ENCODE results near the gene NRSN2.
"Not testable (repeated sequence)": the region's sequence is repeated elsewhere in the genome, so short reads cannot be mapped to it uniquely, and the experiment has no call there.

The NRSN2 gene

DNA sequence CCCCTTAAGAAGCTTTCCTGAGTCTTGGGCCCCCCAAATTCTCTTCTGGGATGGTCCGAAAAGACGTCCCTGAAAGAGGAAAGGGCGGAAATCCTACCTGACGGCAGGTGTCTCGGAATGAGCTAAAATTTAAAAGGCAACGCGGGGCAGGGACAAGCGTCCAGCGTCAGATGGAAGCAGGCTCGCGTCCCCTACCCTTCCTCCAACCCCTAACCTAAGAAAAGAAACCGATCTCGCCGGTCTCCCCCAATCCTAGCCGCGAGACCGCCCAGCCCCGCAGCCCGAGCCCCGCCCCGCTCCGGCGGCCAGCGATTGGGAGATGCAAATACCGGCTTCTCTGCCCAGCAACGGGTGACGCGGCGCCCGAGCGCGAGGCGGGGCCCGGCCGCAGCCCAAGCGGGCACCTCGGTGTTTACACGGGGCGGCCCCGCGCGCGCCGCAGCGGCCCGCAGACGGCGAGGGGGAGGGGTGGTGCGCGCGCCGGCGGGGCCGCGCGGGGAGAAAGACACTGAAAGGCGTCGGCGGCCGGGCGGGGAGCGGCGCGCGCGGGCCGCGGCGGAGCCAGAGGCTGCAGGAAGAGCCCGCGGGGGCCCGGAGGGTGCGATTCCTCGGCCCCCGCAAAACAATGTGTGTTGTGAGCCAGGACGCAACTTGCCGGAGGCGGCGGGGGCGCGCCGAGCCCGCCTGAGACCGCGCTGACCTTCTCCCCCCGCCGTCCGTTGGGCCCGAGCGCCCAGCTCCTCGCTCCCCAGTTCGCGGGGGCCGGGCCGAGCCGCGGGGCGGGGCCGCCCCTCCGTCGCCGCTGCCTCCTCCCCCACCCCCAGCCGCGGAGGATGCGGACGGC is 21.6 kb upstream of the NRSN2 start, which contains the start of gene SOX12:
Gene SOX12, plus strand, starts transcription at position 508 of the 844 bp plus-strand sequence. CDS start 373 bp downstream, outside the sequence.
- DNase-seq (ENCODE audit: low spot score): peak; percentile 96

DNA sequence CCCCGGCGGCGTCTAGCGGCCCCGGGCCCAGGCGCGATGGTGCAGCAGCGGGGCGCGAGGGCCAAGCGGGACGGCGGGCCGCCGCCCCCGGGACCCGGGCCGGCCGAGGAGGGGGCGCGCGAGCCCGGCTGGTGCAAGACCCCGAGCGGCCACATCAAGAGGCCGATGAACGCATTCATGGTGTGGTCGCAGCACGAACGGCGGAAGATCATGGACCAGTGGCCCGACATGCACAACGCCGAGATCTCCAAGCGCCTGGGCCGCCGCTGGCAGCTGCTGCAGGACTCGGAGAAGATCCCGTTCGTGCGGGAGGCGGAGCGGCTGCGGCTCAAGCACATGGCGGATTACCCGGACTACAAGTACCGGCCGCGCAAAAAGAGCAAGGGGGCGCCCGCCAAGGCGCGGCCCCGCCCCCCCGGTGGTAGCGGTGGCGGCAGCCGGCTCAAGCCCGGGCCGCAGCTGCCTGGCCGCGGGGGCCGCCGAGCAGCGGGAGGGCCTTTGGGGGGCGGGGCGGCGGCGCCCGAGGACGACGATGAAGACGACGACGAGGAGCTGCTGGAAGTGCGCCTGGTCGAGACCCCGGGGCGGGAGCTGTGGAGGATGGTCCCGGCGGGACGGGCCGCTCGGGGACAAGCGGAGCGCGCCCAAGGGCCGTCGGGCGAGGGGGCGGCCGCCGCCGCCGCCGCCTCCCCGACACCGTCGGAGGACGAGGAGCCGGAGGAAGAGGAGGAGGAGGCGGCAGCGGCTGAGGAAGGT is 20.8 kb upstream of the NRSN2 start:
- peak; percentile 23 for DNase-seq (ENCODE audit: low spot score)

DNA sequence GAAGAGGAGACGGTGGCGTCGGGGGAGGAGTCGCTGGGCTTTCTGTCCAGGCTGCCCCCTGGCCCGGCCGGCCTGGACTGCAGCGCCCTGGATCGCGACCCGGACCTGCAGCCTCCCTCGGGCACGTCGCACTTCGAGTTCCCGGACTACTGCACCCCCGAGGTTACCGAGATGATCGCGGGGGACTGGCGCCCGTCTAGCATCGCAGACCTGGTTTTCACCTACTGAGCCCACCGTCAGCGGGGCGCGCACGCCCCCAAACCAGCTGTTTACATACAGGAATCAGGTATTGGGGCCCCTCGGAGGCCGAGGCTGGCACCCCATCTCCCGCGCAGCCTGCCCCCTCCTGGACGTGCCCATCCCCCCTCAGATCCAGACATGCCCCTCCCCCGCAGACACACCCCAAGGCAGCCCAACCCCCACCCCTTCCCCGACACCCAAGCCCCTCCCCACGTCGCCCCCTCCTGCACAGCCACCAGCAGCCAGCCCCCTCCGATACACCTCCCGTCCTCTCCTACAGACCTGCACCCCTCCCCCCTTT is 20.2 kb upstream of the NRSN2 start:
- no peak for DNase-seq (ENCODE audit: low spot score)

DNA sequence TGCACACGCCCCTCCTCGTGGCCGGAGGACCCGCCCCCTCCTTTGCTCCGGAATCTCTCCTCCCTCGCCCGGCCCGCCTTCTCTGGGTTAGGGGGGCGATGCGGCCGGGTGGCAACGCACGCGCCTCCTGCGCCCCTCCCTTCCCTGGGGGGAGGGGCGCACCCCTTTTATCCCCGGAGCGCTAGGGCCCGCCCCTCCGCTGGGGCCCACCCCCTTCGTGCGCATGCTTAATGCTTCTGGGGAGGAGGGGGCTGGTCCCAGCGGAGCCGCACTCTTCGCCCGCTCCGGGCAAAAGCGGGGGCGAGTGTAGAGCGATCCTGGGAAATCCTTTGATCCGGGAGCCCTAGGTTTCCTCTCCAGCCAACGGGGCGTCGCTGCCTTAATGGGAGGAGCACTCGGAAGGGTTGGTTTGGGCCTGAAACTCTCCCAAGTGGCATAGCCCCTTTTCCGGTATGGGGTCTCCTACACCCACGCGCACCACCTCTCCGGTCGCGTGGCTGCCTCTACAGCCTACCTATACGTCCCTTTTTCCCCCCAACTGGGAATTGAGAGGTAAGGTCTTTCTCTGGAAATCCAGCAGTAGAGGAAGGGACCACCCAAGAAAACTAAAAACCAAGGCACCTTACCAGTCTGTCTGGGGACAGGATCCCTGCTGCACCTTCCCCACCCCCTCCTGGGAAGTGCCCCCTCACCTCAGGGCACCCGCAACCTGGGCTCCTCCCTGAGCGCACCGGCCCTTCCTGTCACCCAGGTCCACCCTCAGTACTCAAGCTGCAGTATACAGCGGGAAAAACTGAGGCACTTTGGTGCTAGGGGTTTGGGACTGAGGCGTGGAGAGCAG is 19.5 kb upstream of the NRSN2 start:
- DNase-seq (ENCODE audit: low spot score): no peak

- no peak for DNase-seq (ENCODE audit: low spot score)
Measured at GRCh38 chr20:328027-328974, 18.6 kb upstream of the NRSN2 start.

DNA sequence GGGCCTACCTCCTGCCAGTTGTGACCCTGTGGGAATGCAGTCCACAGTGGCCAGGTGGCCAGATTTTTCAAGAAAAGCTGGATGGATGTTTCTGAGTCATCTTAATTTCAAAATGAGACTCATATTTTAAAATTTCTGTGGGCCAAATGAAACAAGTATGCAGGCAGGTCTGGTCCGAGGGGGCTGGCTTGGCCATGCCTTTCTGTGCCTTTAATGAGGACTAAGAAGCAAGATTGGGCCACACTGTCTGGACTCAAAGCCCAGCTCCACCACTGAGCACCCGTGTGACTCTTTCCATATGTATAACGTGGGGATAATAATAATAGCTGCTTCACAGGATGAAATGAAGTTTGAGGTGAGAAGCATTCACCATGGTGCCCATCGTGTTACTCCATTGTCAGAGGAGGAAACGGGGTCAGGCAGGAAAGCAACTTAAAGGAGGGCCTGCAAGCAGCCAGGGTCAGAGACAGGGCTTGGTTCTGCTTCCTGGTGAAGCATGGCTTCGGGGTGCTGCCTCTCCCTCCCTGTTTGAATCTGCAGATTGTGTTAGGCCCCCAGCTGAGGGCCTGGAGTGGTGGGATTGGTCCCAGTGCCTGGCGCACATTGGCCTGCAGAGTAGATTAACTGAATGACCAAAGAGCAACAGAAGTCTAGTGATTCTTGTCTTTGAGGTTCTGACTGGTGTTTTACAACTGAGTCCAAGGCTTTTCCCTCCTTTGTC is 17.8 kb upstream of the NRSN2 start:
- no peak for DNase-seq (ENCODE audit: low spot score)

DNA sequence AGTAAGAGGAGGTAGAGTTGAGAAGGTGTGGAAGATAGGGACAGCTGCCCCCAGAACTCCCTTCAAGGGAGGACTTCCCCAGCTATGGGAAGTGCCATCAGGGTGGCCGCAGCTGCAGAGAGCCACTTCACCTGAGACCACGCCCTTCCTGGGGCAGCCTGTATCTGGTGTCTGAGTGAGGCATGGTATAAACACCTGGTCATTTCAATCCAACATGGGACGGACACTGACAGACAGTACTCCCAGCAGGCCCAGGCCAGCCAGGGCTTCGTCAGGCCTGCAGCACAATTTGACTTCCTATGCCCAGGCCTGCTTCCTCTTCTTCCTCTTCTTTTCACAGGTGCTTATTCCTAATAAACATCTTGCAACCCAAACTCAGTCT is 17.1 kb upstream of the NRSN2 start:
- DNase-seq (ENCODE audit: low spot score): no peak

- peak; percentile 60 for DNase-seq (ENCODE audit: low spot score)
Measured at GRCh38 chr20:330233-331149, 16.4 kb upstream of the NRSN2 start.

- DNase-seq (ENCODE audit: low spot score): no peak
Measured at GRCh38 chr20:334578-334977, 12.3 kb upstream of the NRSN2 start.

GRCh38 chr20:336040-336439 is 10.9 kb upstream of the NRSN2 start:
- DNase-seq (ENCODE audit: low spot score): not testable (repeated sequence)

DNA sequence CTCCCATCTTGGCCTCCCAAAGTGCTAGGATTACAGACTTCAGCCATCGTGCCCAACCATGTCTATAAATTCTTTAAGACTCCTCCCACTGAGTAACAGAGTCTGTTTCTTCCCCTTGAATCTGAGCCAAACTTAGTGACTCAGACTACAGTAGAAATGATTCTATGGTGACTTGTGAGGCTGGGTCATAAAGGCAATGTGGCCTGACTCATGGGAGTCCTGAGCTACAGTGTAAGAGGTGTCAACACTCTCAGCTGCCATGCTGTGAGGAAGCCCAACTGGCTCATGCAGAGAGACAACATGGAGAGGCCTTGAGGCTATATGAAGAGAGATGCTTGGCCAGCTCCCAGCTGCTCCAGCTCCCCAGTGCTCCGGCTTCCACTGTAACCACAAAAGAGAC is 5.2 kb upstream of the NRSN2 start:
- peak; percentile 83 for DNase-seq (ENCODE audit: low spot score)

- no peak for DNase-seq (ENCODE audit: low spot score)
Measured at GRCh38 chr20:343107-343506, 3.8 kb upstream of the NRSN2 start.

DNA sequence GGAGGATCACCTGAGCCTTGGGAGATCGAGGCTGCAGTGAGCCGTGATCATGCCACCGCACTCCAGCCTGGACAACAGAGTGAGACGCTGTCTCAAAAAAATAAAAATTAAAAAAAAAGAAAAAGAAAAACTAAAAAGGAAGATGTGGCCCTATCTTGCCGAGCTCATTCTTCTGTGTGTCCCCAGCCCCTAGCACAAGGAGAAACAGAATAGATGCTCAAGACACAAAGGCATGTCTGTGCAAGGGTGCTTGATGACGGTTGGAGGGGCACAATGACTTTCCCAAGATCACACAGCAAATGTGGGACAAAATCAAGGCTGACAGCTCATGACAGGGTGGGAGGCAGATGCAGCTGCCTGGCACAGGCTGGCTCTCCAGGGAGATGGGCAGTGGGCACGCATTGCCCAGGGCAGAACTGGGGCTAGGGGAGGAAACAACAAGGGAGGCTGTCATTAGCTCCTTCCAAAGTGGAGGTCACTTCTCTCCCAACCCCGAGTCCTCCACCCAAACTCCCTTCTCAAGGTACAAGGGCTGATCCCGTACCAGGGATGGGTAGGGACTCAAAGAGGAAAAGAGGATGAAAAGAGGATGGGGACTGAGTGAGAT is 775 bp upstream of the NRSN2 start:
- no peak for DNase-seq (ENCODE audit: low spot score)

DNA sequence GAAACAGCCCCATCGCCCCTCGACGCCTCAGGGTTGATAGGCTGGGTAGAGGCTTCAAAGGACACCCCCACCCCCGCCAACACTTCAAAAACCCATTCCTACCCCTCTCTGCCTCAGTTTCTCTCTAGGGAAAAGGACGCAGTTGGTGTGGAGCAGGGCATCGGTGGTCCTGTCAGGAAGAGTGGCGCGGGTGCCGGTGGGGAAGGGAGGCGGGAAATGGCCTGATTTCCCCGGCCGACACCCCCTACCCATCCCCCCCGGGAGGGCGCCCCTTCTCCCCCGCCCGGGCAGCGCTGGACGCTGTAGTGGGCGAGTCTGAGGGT is 367 bp downstream of the NRSN2 start:
- no peak for DNase-seq (ENCODE audit: low spot score)

- peak; percentile 67 for DNase-seq (ENCODE audit: low spot score)
Measured at GRCh38 chr20:347640-348484, 951 bp downstream of the NRSN2 start.

DNA sequence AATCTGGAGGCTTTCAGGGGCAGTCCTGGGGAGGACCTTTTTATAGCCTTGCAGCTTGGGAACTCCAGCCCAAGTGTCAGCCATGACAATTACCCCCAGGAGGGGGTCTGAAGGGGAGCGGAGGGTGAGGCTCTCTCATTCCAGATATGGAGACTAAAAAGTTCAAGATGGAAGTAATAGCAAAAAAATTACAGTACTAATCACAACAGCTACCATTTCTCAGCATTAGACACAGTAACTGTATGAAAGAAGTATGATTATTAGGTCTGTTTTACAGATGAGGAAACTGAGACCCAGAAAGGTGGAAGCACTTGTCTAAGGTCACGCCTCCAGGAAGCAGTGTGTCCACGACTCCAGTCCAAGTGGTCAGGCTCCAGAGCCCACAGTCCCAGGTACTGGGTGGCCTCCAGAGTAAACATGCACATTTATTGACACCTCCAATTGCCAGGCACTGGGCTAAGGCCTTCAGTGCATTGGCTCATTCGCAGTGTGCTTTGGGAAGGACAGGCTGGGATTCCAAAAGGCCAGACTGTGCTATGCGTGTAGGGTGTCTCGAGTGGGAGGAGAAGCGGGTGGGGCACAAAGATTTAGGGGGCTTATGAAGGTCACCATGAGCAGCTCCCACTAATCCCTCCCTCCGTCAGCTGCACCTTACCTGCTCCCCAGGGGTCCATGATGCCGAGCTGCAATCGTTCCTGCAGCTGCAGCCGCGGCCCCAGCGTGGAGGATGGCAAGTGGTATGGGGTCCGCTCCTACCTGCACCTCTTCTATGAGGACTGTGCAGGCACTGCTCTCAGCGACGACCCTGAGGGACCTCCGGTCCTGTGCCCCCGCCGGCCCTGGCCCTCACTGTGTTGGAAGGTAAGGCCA is 2.3 kb downstream of the NRSN2 start:
- DNase-seq (ENCODE audit: low spot score): no peak

DNA sequence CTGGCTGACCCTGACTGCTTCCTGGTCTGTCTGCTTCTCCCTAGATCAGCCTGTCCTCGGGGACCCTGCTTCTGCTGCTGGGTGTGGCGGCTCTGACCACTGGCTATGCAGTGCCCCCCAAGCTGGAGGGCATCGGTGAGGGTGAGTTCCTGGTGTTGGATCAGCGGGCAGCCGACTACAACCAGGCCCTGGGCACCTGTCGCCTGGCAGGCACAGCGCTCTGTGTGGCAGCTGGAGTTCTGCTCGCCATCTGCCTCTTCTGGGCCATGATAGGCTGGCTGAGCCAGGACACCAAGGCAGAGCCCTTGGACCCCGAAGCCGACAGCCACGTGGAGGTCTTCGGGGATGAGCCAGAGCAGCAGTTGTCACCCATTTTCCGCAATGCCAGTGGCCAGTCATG is 6.3 kb downstream of the NRSN2 start:
- no peak for DNase-seq (ENCODE audit: low spot score)
